ENCODE results near the gene NOM1.

- TF ChIP-seq EZH2 (IDR thresholded peaks at IDR 0.05; ENCODE audit: insufficient read depth, low read length) = no peak
- TF ChIP-seq CTCF (IDR thresholded peaks at IDR 0.05; ENCODE audit: insufficient read depth, low read depth, low read length) = no peak
Measured at GRCh38 chr7:156918635-156919034, 30.9 kb upstream of the NOM1 start.

Measured in astrocyte (in vitro differentiated cells and primary cell).